Spleen (tissue), 7 donors: Measurements from ENCODE around the gene GJC2.

Experiments used
- POLR2A ChIP-seq, 3 donors: fragments of 450-650 bp; IDR thresholded peaks; one replicate each; pipeline ENCODE4 v1.5.1; 2017; ENCODE audit warnings: antibody characterized with exemption in 3 of 3, mild to moderate bottlenecking in 1 of 3
- POLR2AphosphoS5 ChIP-seq, 3 donors: sonication (generic); formaldehyde crosslinking; IDR thresholded peaks; one replicate each; pipeline ENCODE4 v1.5.1; 2017; ENCODE audit warnings: antibody characterized with exemption in 3 of 3
- TF ChIP-seq, protein P1 (sequence below), 11 experiments: fragments of 200-600 bp in 7 of 11; fragments of 450-650 bp in 4 of 11; sonication (generic) in 4 of 11; IDR thresholded peaks in 8 of 11; conservative IDR thresholded peaks in 3 of 11; 1 replicate in 7 of 11; 2 replicates in 4 of 11; pipeline versions ENCODE4 v1.4.0 to v1.8.0; 2016 to 2021; ENCODE audit warnings: antibody characterized with exemption in 11 of 11, inconsistent platforms in 4 of 11, mild to moderate bottlenecking in 1 of 11
- donor health status: DM: no; HTN: no; CAD: no; lungs with moderate emphysema.
- donor health status: DM: no; HTN: no; CAD: no.
- donor health status: DM: no; HTN: no; CAD: no.

DNA sequence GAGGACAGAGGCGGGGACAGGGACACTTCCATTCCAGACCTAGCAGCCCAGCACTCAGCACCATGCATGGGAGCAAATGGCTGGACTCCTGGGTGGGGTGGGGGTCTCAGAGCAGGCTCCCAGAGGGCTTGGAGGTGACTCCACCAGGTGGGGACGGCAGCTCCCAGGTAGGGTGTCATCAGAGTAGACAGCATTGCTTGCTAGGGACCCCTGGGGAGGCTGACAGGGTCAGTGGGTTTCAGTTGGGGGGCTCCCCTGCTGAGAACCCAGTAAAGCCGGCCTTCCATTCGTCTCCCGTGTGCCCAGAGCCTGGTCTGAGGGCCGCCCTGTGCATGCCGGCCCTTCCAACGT lies 4.8 kb upstream of the GJC2 start:
- TF ChIP-seq, protein P1, sequence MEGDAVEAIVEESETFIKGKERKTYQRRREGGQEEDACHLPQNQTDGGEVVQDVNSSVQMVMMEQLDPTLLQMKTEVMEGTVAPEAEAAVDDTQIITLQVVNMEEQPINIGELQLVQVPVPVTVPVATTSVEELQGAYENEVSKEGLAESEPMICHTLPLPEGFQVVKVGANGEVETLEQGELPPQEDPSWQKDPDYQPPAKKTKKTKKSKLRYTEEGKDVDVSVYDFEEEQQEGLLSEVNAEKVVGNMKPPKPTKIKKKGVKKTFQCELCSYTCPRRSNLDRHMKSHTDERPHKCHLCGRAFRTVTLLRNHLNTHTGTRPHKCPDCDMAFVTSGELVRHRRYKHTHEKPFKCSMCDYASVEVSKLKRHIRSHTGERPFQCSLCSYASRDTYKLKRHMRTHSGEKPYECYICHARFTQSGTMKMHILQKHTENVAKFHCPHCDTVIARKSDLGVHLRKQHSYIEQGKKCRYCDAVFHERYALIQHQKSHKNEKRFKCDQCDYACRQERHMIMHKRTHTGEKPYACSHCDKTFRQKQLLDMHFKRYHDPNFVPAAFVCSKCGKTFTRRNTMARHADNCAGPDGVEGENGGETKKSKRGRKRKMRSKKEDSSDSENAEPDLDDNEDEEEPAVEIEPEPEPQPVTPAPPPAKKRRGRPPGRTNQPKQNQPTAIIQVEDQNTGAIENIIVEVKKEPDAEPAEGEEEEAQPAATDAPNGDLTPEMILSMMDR (IDR thresholded peaks at IDR 0.05 in 8 of 11, conservative IDR thresholded peaks at IDR 0.05 in 3 of 11): no peak
- no peak for TF ChIP-seq POLR2A (IDR thresholded peaks at IDR 0.05)
- TF ChIP-seq POLR2AphosphoS5 (IDR thresholded peaks at IDR 0.05): no peak
